ENCODE results near the gene JARID2. TPM values are rescaled to one million over a fixed set of nuclear protein-coding genes. Genes with fewer than 3 reads are reported as not detected.
A peak's percentile ranks its signal among the peaks of the same experiment; 100 is the strongest.

Gene JARID2
- total and polyA plus RNA-seq, 2 of the 4 experiments (the other 2 are of a cell fraction) = 9.6 to 12.9 TPM

DNA sequence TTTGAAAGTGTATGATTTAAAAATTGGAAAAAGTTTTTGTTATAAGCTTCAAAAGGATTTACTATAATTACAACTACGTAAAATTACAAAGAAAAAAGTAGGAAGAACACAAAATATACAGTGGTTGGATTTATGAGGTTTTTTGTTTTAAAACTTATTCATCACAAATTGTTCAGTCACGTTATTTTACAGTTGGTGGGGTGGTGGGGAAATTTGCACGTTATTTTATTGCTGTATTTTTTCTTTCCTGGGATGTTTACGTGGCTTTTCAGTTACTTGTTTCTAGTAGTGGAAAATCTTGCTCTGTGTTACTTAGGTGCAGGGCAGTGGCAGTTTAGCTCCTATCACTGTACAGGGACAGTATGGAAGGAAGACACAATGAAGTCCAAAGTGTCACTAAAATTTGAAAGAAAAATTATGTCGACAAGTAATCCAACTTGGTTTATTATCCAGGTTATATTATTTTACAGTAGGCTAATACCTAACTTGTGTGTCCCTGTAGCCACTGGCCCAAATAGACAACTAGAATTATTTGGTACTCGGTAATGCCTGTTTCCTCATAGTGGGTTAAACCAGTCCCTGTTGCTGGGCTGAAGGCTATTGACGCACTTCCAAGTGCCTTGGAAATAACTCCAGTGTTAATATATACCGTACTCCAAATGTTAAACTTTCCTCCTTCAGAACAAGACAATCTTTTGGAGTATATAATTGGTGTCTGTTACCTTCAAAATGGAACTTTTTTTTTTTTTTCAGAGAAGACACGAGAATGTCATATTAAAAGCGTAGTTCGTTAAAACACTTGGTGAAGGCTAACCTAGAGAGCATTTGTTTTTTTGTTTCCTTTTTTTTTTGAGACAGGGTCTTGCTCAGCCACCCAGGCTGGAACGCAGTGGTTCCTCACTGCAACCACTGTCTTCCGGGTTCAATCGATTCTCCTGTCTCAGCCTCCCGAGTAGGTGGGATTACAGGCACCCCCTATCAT lies 4.6 kb downstream of the JARID2 start:
- 100% methylated on average over 3 of the region's 15 CpGs; no CpG with 5 or more reads in 1 of the 2 experiments for WGBS, 2 experiments (ENCODE audit: extremely low coverage in 2 of 2, insufficient read length in 1 of 2)
- no peaks in the 10 kb centered on the region for H3K9me3 ChIP-seq (ENCODE audit: control insufficient read depth, insufficient read depth, low read length)
- ChIA-PET CTCF (interaction anchor here (0.8 to 1.6 kb wide), 2 partner anchors 193 to 375 kb away, joined by 4 to 5 read pairs; no protein-coding TSS in a partner anchor), POLR2A (ENCODE audit: unreplicated experiment) (no interaction called here)
- ATAC-seq (ENCODE audit: low read depth) (no peak), DNase-seq (no peak)
- H2AFZ ChIP-seq (replicated peaks; ENCODE audit: low read length, poor library complexity) = no peak overlapping the region
- H3K79me1 ChIP-seq (ENCODE audit: low read depth in 1 of 2, low read length in 2 of 2) = peaks cover 3 to 66% of the 10 kb centered on the region in 2 experiments; a peak in 2 of 4 replicates
- H4K20me1 ChIP-seq (ENCODE audit: insufficient read depth, low read length) = peaks cover 66% of the 10 kb centered on the region
- H2AK5ac ChIP-seq (ENCODE audit: low read depth, low read length) = no peak overlapping the region
- no peak overlapping the region for H2AK9ac ChIP-seq (replicated peaks; ENCODE audit: low read depth, low read length, poor library complexity)
- H3K9ac ChIP-seq (ENCODE audit: low read depth, low read length) = no peak overlapping the region
- dilution Hi-C loops (cut with HindIII; ENCODE audit: low sequenced_read_pairs, unreplicated experiment) = no loop called here
- H4K8ac ChIP-seq (ENCODE audit: low read depth in 2 of 2, low read length in 2 of 2) = no peak overlapping the region
- H4K91ac ChIP-seq (ENCODE audit: insufficient read depth, low read depth, low read length) = no peak overlapping the region
- peaks cover 5% of the 10 kb centered on the region; the same call in 1 of the 2 replicates for H3K4me1 ChIP-seq (ENCODE audit: control insufficient read depth, insufficient read depth, low read length)
- intact Hi-C loops (cut with micrococcal nuclease) = no loop called here
- H3K27me3 ChIP-seq (ENCODE audit: control insufficient read depth, insufficient read depth, low read length) = no peaks in the 10 kb centered on the region
- no peak overlapping the region for H4K5ac ChIP-seq (ENCODE audit: low read depth, low read length)
- no peak overlapping the region for H2BK15ac ChIP-seq (ENCODE audit: low read depth, low read length)
- no peak overlapping the region for H3K56ac ChIP-seq (ENCODE audit: extremely low read depth, insufficient read depth, low read length)
- no peak overlapping the region for H2BK120ac ChIP-seq (ENCODE audit: low read depth, low read length)
- H3K4ac ChIP-seq (ENCODE audit: low read depth, low read length) = no peak overlapping the region
- no peak overlapping the region for H3K4me2 ChIP-seq (ENCODE audit: low read depth, low read length)
- TF ChIP-seq, protein P1, sequence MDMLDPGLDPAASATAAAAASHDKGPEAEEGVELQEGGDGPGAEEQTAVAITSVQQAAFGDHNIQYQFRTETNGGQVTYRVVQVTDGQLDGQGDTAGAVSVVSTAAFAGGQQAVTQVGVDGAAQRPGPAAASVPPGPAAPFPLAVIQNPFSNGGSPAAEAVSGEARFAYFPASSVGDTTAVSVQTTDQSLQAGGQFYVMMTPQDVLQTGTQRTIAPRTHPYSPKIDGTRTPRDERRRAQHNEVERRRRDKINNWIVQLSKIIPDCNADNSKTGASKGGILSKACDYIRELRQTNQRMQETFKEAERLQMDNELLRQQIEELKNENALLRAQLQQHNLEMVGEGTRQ (IDR thresholded peaks at IDR 0.05; ENCODE audit: low read depth, low read length) = no peak
- TF ChIP-seq POLR2A (IDR thresholded peaks at IDR 0.05; ENCODE audit: low read depth, low read length) (no peak; the same call in 1 of the 2 replicates), RFX5 (IDR thresholded peaks at IDR 0.05; ENCODE audit: low read depth, low read length) (no peak), CHD1 (IDR thresholded peaks at IDR 0.05; ENCODE audit: low read depth, low read length) (no peak), SMC3 (IDR thresholded peaks at IDR 0.05; ENCODE audit: low read depth, low read length) (no peak), BHLHE40 (IDR thresholded peaks at IDR 0.05; ENCODE audit: low read depth, low read length) (no peak), RAD21 (IDR thresholded peaks at IDR 0.05; ENCODE audit: low read length) (no peak), MAZ (IDR thresholded peaks at IDR 0.05; ENCODE audit: borderline replicate concordance, low read depth, low read length) (no peak), MAFK (IDR thresholded peaks at IDR 0.05; ENCODE audit: low read depth, low read length) (no peak), CTCF (conservative IDR thresholded peaks at IDR 0.05; ENCODE audit: low read depth, low read length) (no peak), MXI1 (IDR thresholded peaks at IDR 0.05; ENCODE audit: borderline replicate concordance, low read depth, low read length) (no peak), FOS (IDR thresholded peaks at IDR 0.05; ENCODE audit: low read depth, low read length) (no peak)
- TF ChIP-seq, protein P2, sequence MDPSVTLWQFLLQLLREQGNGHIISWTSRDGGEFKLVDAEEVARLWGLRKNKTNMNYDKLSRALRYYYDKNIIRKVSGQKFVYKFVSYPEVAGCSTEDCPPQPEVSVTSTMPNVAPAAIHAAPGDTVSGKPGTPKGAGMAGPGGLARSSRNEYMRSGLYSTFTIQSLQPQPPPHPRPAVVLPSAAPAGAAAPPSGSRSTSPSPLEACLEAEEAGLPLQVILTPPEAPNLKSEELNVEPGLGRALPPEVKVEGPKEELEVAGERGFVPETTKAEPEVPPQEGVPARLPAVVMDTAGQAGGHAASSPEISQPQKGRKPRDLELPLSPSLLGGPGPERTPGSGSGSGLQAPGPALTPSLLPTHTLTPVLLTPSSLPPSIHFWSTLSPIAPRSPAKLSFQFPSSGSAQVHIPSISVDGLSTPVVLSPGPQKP (IDR thresholded peaks at IDR 0.05; ENCODE audit: borderline replicate concordance, low read depth, low read length) = no peak
- no peak overlapping the region for H3K18ac ChIP-seq (ENCODE audit: low read depth, low read length)
- peak overlapping the region; percentile 12; the same call in 1 of the 2 replicates for H3K23ac ChIP-seq (ENCODE audit: low read depth, low read length)
- H2BK5ac ChIP-seq (ENCODE audit: low read depth, low read length, poor library complexity, severe bottlenecking) = no peak overlapping the region
- H2BK20ac ChIP-seq (ENCODE audit: low read depth, low read length) = no peak overlapping the region
- no TSS peak for BruUV-seq (replicated peaks)
- in situ Hi-C loops (cut with MboI; ENCODE audit: low sequenced_read_pairs) = loop anchor here (10.0 to 25.0 kb wide), 2 partner anchors 134 to 362 kb away; no protein-coding TSS in a partner anchor
- peaks cover 2% of the 10 kb centered on the region; the same call in 1 of the 2 replicates for H3K36me3 ChIP-seq (ENCODE audit: control insufficient read depth, insufficient read depth, low read length)
- H3K4me3 ChIP-seq (ENCODE audit: insufficient read depth, low read depth, low read length) = no peak overlapping the region
- no peak overlapping the region for H3K14ac ChIP-seq (replicated peaks; ENCODE audit: low read depth, low read length)
- H3K27ac ChIP-seq (ENCODE audit: insufficient read depth, low read length) = no peak overlapping the region
- peaks cover 3% of the 10 kb centered on the region for H3K9me1 ChIP-seq (ENCODE audit: insufficient read depth, low read length)
